Measurements from ENCODE around the gene HYAL4. TPM values are rescaled to one million over a fixed set of nuclear protein-coding genes. Genes with fewer than 3 reads are reported as not detected.

The HYAL4 gene
- total RNA-seq, 2 donors from 2014 or later, result 0.51 to 1.2 TPM

- H3K9me3 ChIP-seq (ENCODE audit: control insufficient read depth, low read length), result no peaks in the 10 kb centered on the region
- H3K27ac ChIP-seq (ENCODE audit: low read depth, low read length), result no peak overlapping the region
- no peak overlapping the region for H3K27ac Mint-ChIP-seq
- WGBS, 2 experiments (ENCODE audit: insufficient coverage in 1 of 2, insufficient read length in 1 of 2), result 94% methylated on average over 1 of the region's 1 CpG; no CpG with 5 or more reads in 1 of the 2 experiments
- H3K9ac ChIP-seq (ENCODE audit: extremely low read depth, low read length, poor library complexity, severe bottlenecking), result no peak overlapping the region
- TF ChIP-seq CTCF (conservative IDR thresholded peaks at IDR 0.05), result no peak
- H3K4me1 Mint-ChIP-seq, result peaks cover 27% of the 10 kb centered on the region
- DNase-seq, result no peak
- H3K36me3 ChIP-seq (ENCODE audit: control insufficient read depth, insufficient read depth, low read length), result no peaks in the 10 kb centered on the region
- H3K4me1 ChIP-seq (ENCODE audit: control insufficient read depth, insufficient read depth, low read length), result peaks cover 4% of the 10 kb centered on the region
- no peak overlapping the region for H3K4me3 ChIP-seq (ENCODE audit: low read length)
- no peaks in the 10 kb centered on the region for H3K27me3 Mint-ChIP-seq (ENCODE audit: insufficient read depth)
- H3K4me3 Mint-ChIP-seq, result no peak overlapping the region
- no peaks in the 10 kb centered on the region for H3K36me3 Mint-ChIP-seq (ENCODE audit: low read depth)
- H3K27me3 ChIP-seq (ENCODE audit: control insufficient read depth, insufficient read depth, low read length, poor library complexity, severe bottlenecking), result no peaks in the 10 kb centered on the region
- H3K9me3 Mint-ChIP-seq, result no peaks in the 10 kb centered on the region
Measured at GRCh38 chr7:123821320-123821719, 23.6 kb upstream of the HYAL4 start.

DNA sequence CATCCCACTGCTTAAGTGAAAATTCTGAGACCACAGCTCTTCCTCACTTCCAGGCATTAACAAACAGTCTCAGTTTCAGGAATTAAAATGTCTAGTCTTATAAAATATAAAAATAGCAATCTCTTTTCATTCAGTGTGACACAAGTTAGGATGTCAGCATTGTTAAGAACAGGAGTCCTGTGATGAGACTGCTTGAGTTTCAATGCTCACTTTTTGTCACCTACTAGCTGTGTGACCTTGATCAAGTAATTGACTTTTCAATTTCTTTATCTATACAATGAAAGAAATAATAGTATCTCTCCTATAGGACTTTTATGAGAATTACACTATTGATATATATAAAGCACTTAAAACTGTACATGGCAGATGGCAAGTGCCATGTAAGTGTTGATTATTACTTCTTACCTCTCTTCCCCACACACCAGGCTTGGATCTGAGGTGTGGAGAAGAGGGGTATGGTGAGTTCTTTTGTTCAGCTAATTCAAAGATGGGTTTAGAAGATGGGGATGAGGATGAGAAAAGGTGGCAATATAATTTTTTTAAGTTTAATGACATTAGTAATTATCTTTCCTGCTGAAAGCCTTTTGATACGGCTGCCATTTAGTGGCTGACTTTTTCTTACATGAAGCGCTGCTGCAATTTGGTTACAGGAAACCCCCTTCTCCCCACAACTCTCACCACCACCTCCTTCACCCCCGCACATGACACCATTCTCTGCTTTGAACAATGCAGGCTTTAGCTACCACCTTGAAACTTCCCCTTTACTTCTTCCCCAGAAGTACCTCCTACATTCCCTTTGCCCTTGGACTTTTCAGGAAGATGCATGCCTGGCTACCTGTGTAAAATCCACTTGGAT is 20.8 kb upstream of the HYAL4 start:
- no peak for DNase-seq
- WGBS, 2 experiments (ENCODE audit: insufficient coverage in 1 of 2, insufficient read length in 1 of 2), result 90 to 95% methylated on average over 3 of the region's 3 CpGs
- Mint-ChIP-seq H3K9me3 (no peaks in the 10 kb centered on the region), H3K4me1 (peaks cover 20% of the 10 kb centered on the region), H3K36me3 (ENCODE audit: low read depth) (no peaks in the 10 kb centered on the region), H3K27me3 (ENCODE audit: insufficient read depth) (no peaks in the 10 kb centered on the region), H3K4me3 (no peak overlapping the region), H3K27ac (peak overlapping the region; percentile 11)
- Histone ChIP-seq H3K4me1 (ENCODE audit: control insufficient read depth, insufficient read depth, low read length) (peaks cover 4% of the 10 kb centered on the region), H3K36me3 (ENCODE audit: control insufficient read depth, insufficient read depth, low read length) (no peaks in the 10 kb centered on the region), H3K9me3 (ENCODE audit: control insufficient read depth, low read length) (no peaks in the 10 kb centered on the region), H3K9ac (ENCODE audit: extremely low read depth, low read length, poor library complexity, severe bottlenecking) (no peak overlapping the region), H3K4me3 (ENCODE audit: low read length) (no peak overlapping the region), H3K27ac (ENCODE audit: low read depth, low read length) (no peak overlapping the region), H3K27me3 (ENCODE audit: control insufficient read depth, insufficient read depth, low read length, poor library complexity, severe bottlenecking) (no peaks in the 10 kb centered on the region)
- no peak for TF ChIP-seq CTCF (conservative IDR thresholded peaks at IDR 0.05)

- Histone ChIP-seq H3K4me3 (ENCODE audit: low read length) (no peak overlapping the region), H3K27me3 (ENCODE audit: control insufficient read depth, insufficient read depth, low read length, poor library complexity, severe bottlenecking) (no peaks in the 10 kb centered on the region), H3K4me1 (ENCODE audit: control insufficient read depth, insufficient read depth, low read length) (peaks cover 4% of the 10 kb centered on the region), H3K36me3 (ENCODE audit: control insufficient read depth, insufficient read depth, low read length) (no peaks in the 10 kb centered on the region), H3K9me3 (ENCODE audit: control insufficient read depth, low read length) (no peaks in the 10 kb centered on the region), H3K27ac (ENCODE audit: low read depth, low read length) (no peak overlapping the region), H3K9ac (ENCODE audit: extremely low read depth, low read length, poor library complexity, severe bottlenecking) (no peak overlapping the region)
- H3K27me3 Mint-ChIP-seq (ENCODE audit: insufficient read depth), result no peaks in the 10 kb centered on the region
- WGBS, 2 experiments (ENCODE audit: insufficient coverage in 1 of 2, insufficient read length in 1 of 2), result 100% methylated on average over 1 of the region's 1 CpG; no CpG with 5 or more reads in 1 of the 2 experiments
- no peaks in the 10 kb centered on the region for H3K9me3 Mint-ChIP-seq
- no peak for TF ChIP-seq CTCF (conservative IDR thresholded peaks at IDR 0.05)
- H3K4me3 Mint-ChIP-seq, result no peak overlapping the region
- H3K4me1 Mint-ChIP-seq, result peaks cover 16% of the 10 kb centered on the region
- peak overlapping the region; percentile 11 for H3K27ac Mint-ChIP-seq
- H3K36me3 Mint-ChIP-seq (ENCODE audit: low read depth), result no peaks in the 10 kb centered on the region
- no peak for DNase-seq
Measured at GRCh38 chr7:123824754-123825067, 20.3 kb upstream of the HYAL4 start.
